ENCODE data around the gene PODXL2.
"Not testable (repeated sequence)": the region's sequence is repeated elsewhere in the genome, so short reads cannot be mapped to it uniquely, and the experiment has no call there.

PODXL2 gene

GRCh38 chr3:127679534-127680145 is 50.7 kb downstream of the PODXL2 start:
- DNase-seq (ENCODE audit: low read depth) = no peak
- no peak overlapping the region for H3K4me3 ChIP-seq (ENCODE audit: low read depth, low read length)
- no peak for TF ChIP-seq MYC (IDR thresholded peaks at IDR 0.05; ENCODE audit: low read depth, low read length)

GRCh38 chr3:127680146-127680661 is 51.2 kb downstream of the PODXL2 start:
- no peak overlapping the region for H3K4me3 ChIP-seq (ENCODE audit: low read depth, low read length)
- no peak for TF ChIP-seq MAX (IDR thresholded peaks at IDR 0.05; ENCODE audit: low read depth, low read length)
- DNase-seq (ENCODE audit: low read depth) = no peak

GRCh38 chr3:127680798-127681221 is 51.8 kb downstream of the PODXL2 start:
- no peak for DNase-seq (ENCODE audit: low read depth)
- TF ChIP-seq MYC (IDR thresholded peaks at IDR 0.05; ENCODE audit: low read depth, low read length) (no peak), CTCF (IDR thresholded peaks at IDR 0.05; ENCODE audit: low read depth, low read length) (no peak), MAX (IDR thresholded peaks at IDR 0.05; ENCODE audit: low read depth, low read length) (no peak), POLR2A (IDR thresholded peaks at IDR 0.05; ENCODE audit: extremely low read depth, insufficient read length) (no peak)
- no peak overlapping the region for H3K4me3 ChIP-seq (ENCODE audit: low read depth, low read length)

- not testable (repeated sequence) for H3K4me3 ChIP-seq (ENCODE audit: low read depth, low read length); DNase-seq (ENCODE audit: low read depth)
Measured at GRCh38 chr3:127682175-127682554, 53.2 kb downstream of the PODXL2 start.

GRCh38 chr3:127682561-127682960 is 53.6 kb downstream of the PODXL2 start:
- DNase-seq (ENCODE audit: low read depth) = no peak

GRCh38 chr3:127684871-127685707 is 56.1 kb downstream of the PODXL2 start:
- TF ChIP-seq POLR2A (IDR thresholded peaks at IDR 0.05; ENCODE audit: extremely low read depth, insufficient read length) (no peak), MYC (IDR thresholded peaks at IDR 0.05; ENCODE audit: low read depth, low read length) (no peak), CTCF (IDR thresholded peaks at IDR 0.05; ENCODE audit: low read depth, low read length) (no peak), MAX (IDR thresholded peaks at IDR 0.05; ENCODE audit: low read depth, low read length) (no peak)
- H3K4me3 ChIP-seq (ENCODE audit: low read depth, low read length) = no peak overlapping the region
- DNase-seq (ENCODE audit: low read depth) = no peak

More at GRCh38 chr3:127682561-127682960, 53.6 kb downstream of the PODXL2 start:
- TF ChIP-seq MYC (IDR thresholded peaks at IDR 0.05; ENCODE audit: low read depth, low read length) (no peak), MAX (IDR thresholded peaks at IDR 0.05; ENCODE audit: low read depth, low read length) (no peak), CTCF (IDR thresholded peaks at IDR 0.05; ENCODE audit: low read depth, low read length) (no peak), POLR2A (IDR thresholded peaks at IDR 0.05; ENCODE audit: extremely low read depth, insufficient read length) (no peak)
- no peak overlapping the region for H3K4me3 ChIP-seq (ENCODE audit: low read depth, low read length)

- TF ChIP-seq MYC (IDR thresholded peaks at IDR 0.05; ENCODE audit: low read depth, low read length) (no peak), CTCF (IDR thresholded peaks at IDR 0.05; ENCODE audit: low read depth, low read length) (no peak), MAX (IDR thresholded peaks at IDR 0.05; ENCODE audit: low read depth, low read length) (no peak), POLR2A (IDR thresholded peaks at IDR 0.05; ENCODE audit: extremely low read depth, insufficient read length) (no peak)
- H3K4me3 ChIP-seq (ENCODE audit: low read depth, low read length) = no peak overlapping the region
- DNase-seq (ENCODE audit: low read depth) = no peak
Measured at GRCh38 chr3:127685708-127686511, 56.9 kb downstream of the PODXL2 start.
